HepG2 (cell line): Measurements from ENCODE around the gene L3MBTL4. TPM values are rescaled to one million over a fixed set of nuclear protein-coding genes. Genes with fewer than 3 reads are reported as not detected.

Experiments
- ATAC-seq: fragments of 200-7000 bp; cut with Tn5 transposase; 3 replicates; pipeline ENCODE4 v1.9.1; 2020; ENCODE audit warnings: mild to moderate bottlenecking, moderate library complexity
- BruUV-seq: library from RNA; stranded (reverse); fragments of 400-500 nt; replicated peaks from 2 replicates; lab custom pipeline; 2021; lab: Mats Ljungman, UMichigan
- CTCF ChIA-PET: fragments of 300-600 bp; formaldehyde crosslinking; extraction: SDS; loops from one replicate; lab custom pipeline; 2021; ENCODE audit warnings: low total read pairs, inconsistent platforms, low intra/inter-chr PET ratio; lab: Yijun Ruan, JAX
- POLR2A ChIA-PET: fragments of 350-600 bp; sonication (Branson Sonifier 250); formaldehyde crosslinking; loops from one replicate; lab custom pipeline; 2020; ENCODE audit warnings: antibody characterized with exemption, inconsistent platforms; lab: Yijun Ruan, JAX
- DNase-seq: peaks from one replicate; pipeline ENCODE4 v3.0.0-alpha.2; 2015; ENCODE audit warnings: low spot score
- FAIRE-seq: peaks from 3 replicates; lab custom pipeline; 2011; peaks lifted over from hg19 to GRCh38; lab: Jason Lieb, UNC
- H2AFZ ChIP-seq: one replicate; pipeline ENCODE4 v1.6.1; 2011; ENCODE audit warnings: low read length, inconsistent platforms
- H3K27ac ChIP-seq: fragments of 300-600 bp; 3 replicates; pipeline ENCODE4 v1.8.0; 2011; ENCODE audit warnings: mixed run types, mild to moderate bottlenecking, mixed read lengths, low read length, inconsistent platforms; ENCODE audit not compliant: insufficient read depth; ENCODE audit errors: extremely low read length
- H3K27me3 ChIP-seq, 2 experiments: fragments of 200-600 bp in 1 of 2; 2 replicates in 1 of 2; 3 replicates in 1 of 2; pipeline versions ENCODE4 v1.6.0 to v1.8.0; 2011; ENCODE audit warnings: low read length in 2 of 2, mild to moderate bottlenecking in 2 of 2, moderate library complexity in 2 of 2, inconsistent platforms in 1 of 2; ENCODE audit not compliant: insufficient read depth in 2 of 2, control insufficient read depth in 1 of 2
- H3K36me3 ChIP-seq, 2 experiments: fragments of 200-600 bp in 1 of 2; replicated peaks in 1 of 2; 2 replicates in 1 of 2; 3 replicates in 1 of 2; pipeline versions ENCODE4 v1.5.1 to v1.8.0; 2011; ENCODE audit warnings: low read length in 2 of 2, inconsistent platforms in 1 of 2; ENCODE audit not compliant: insufficient read depth in 2 of 2, control insufficient read depth in 1 of 2
- H3K4me1 ChIP-seq: 2 replicates; pipeline ENCODE4 v1.5.1; 2012; ENCODE audit warnings: low read length, inconsistent platforms; ENCODE audit not compliant: insufficient read depth
- H3K4me2 ChIP-seq: 2 replicates; pipeline ENCODE4 v1.6.0; 2011; ENCODE audit warnings: low read depth, low read length, inconsistent platforms
- H3K4me3 ChIP-seq, 3 experiments: fragments of 200-600 bp in 1 of 3; sonication (generic), shearing (Covaris generic) in 1 of 3; replicated peaks in 1 of 3; 2 replicates each; pipeline ENCODE4 v1.5.1; 2011 to 2016; ENCODE audit warnings: low read length in 3 of 3, inconsistent platforms in 2 of 3, low read depth in 2 of 3, mild to moderate bottlenecking in 2 of 3, control low read depth in 1 of 3, mixed read lengths in 1 of 3; ENCODE audit not compliant: insufficient read depth in 1 of 3
- H3K79me2 ChIP-seq: one replicate; pipeline ENCODE4 v1.6.1; 2011; ENCODE audit warnings: low read length, inconsistent platforms; ENCODE audit not compliant: insufficient read depth
- H3K9ac ChIP-seq: 2 replicates; pipeline ENCODE4 v1.6.0; 2011; ENCODE audit warnings: mild to moderate bottlenecking, low read depth, low read length, inconsistent platforms; ENCODE audit not compliant: insufficient read depth
- H3K9me3 ChIP-seq: 2 replicates; pipeline ENCODE4 v1.5.1; 2012; ENCODE audit warnings: mild to moderate bottlenecking, low read length
- H4K20me1 ChIP-seq: 2 replicates; pipeline ENCODE4 v1.6.0; 2011; ENCODE audit warnings: inconsistent platforms, mild to moderate bottlenecking, low read length, moderate library complexity; ENCODE audit not compliant: insufficient read depth
- EHMT2 ChIP-seq: fragments of 200-600 bp; sonication (generic); IDR thresholded peaks from 2 replicates; pipeline ENCODE4 v1.7.0; 2017; ENCODE audit warnings: antibody characterized with exemption, low read depth, low read length, borderline replicate concordance
- HIVEP1 ChIP-seq: sonication (generic); formaldehyde crosslinking; IDR thresholded peaks from 2 replicates; pipeline ENCODE4 v1.4.0; 2020; ENCODE audit warnings: mild to moderate bottlenecking, missing genetic modification reagents
- NR2F6 ChIP-seq, 2 experiments: IDR thresholded peaks; 2 replicates each; pipeline ENCODE4 v1.6.1; 2016; ENCODE audit warnings: antibody characterized with exemption in 1 of 2, mild to moderate bottlenecking in 1 of 2
- PBX2 ChIP-seq: IDR thresholded peaks from 2 replicates; pipeline ENCODE4 v1.6.1; 2016; ENCODE audit warnings: control low read depth
- PRDM4 ChIP-seq: sonication (generic); formaldehyde crosslinking; IDR thresholded peaks from 2 replicates; pipeline ENCODE4 v1.9.0; 2021; ENCODE audit warnings: missing genetic modification reagents, borderline replicate concordance
- SNAI1 ChIP-seq: sonication (generic); formaldehyde crosslinking; IDR thresholded peaks from 2 replicates; pipeline ENCODE4 v1.5.0; 2020; ENCODE audit warnings: mild to moderate bottlenecking, missing genetic modification reagents, borderline replicate concordance
- TIGD3 ChIP-seq: sonication (generic); formaldehyde crosslinking; IDR thresholded peaks from 2 replicates; pipeline ENCODE4 v1.5.1; 2020; ENCODE audit warnings: mild to moderate bottlenecking, missing genetic modification reagents, borderline replicate concordance
- ZNF446 ChIP-seq: sonication (generic); formaldehyde crosslinking; IDR thresholded peaks from 2 replicates; pipeline ENCODE4 v1.5.0; 2020; ENCODE audit warnings: mild to moderate bottlenecking, missing genetic modification reagents
- ZNF784 ChIP-seq: sonication (generic); formaldehyde crosslinking; IDR thresholded peaks from 2 replicates; pipeline ENCODE4 v1.5.1; 2020; ENCODE audit warnings: missing genetic modification reagents, mild to moderate bottlenecking, borderline replicate concordance
- WGBS: methylation state at CpG from one replicate; pipeline ENCODE4 v1.1.6; 2017; ENCODE audit warnings: low lambda C conversion rate; 5-methylcytosine and 5-hydroxymethylcytosine counted together
- in situ Hi-C: cut with HindIII; loops from 2 replicates; pipeline ENCODE4 v1.10.0; 2017; ENCODE audit warnings: low pct_unique_long_range_greater_than_20kb; ENCODE audit not compliant: extremely low pct_ligation_motif_present
- intact Hi-C: fragments of 100-400 bp; cut with micrococcal nuclease; formaldehyde crosslinking; loops from one replicate; pipeline ENCODE4 v1.10.0; 2022; ENCODE audit not compliant: unreplicated experiment
- polyA plus RNA-seq, 8 experiments: library from polyadenylated mRNA; depleted of rRNA in 3 of 8; stranded (reverse) in 7 of 8; unstranded in 1 of 8; fragments of >200 nt; fragmentation: Illumina TruSeq in 4 of 8; extraction: Trizol in 4 of 8; gene quantifications; 2 replicates each; pipeline versions ENCODE4 v1.2.1 to v1.2.3, GENCODE V29; 2011 to 2016; ENCODE audit warnings: low read depth in 4 of 8, missing spikeins in 1 of 8, mixed read lengths in 1 of 8; ENCODE audit not compliant: insufficient read depth in 1 of 8
- total RNA-seq, 5 experiments: library from RNA; depleted of rRNA; stranded (reverse); fragments of >200 nt; fragmentation: Illumina TruSeq; extraction: Trizol; gene quantifications; 2 replicates each; pipeline ENCODE4 v1.2.3, GENCODE V29; 2016; ENCODE audit warnings: low read depth in 1 of 5

The L3MBTL4 gene
- total and polyA plus RNA-seq, 2 of the 13 experiments (the other 11 are each of a cell fraction or from before 2014, with no cell fraction given), result 10.8 to 13.3 TPM

GRCh38 chr18:6248017-6248416 lies 166.7 kb downstream of the L3MBTL4 start:
- POLR2A ChIA-PET, result no interaction called here
- WGBS, result 86% methylated on average over 2 of the region's 2 CpGs
- TF ChIP-seq ZNF784 (CRISPR knock-in tag) (no peak), HIVEP1 (CRISPR knock-in tag) (no peak), PRDM4 (CRISPR knock-in tag) (no peak), TIGD3 (CRISPR knock-in tag) (no peak), ZNF446 (CRISPR knock-in tag) (no peak), EHMT2 (no peak), PBX2 (no peak), NR2F6 (IDR thresholded peaks at IDR 0.05) (no peak), NR2F6 (CRISPR knock-in tag; IDR thresholded peaks at IDR 0.05) (no peak), SNAI1 (no peak)
- no peak overlapping the region for H2AFZ ChIP-seq
- FAIRE-seq (no peak), DNase-seq (no peak), ATAC-seq (no peak)
- H3K79me2 ChIP-seq, result no peaks in the 10 kb centered on the region
- no TSS peak for BruUV-seq
- intact Hi-C loops (no loop called here), in situ Hi-C loops (no loop called here)
- H3K36me3 ChIP-seq, result 0 out of 5 replicates have a peak, but pooled peaks cover 0 to 5% of the 10 kb centered on the region in 2 experiments
- H3K4me1 ChIP-seq, result no peaks in the 10 kb centered on the region
- no peaks in the 10 kb centered on the region for H4K20me1 ChIP-seq
- H3K9me3 ChIP-seq, result no peaks in the 10 kb centered on the region
- H3K27me3 ChIP-seq, result no peaks in the 10 kb centered on the region
- H3K9ac ChIP-seq, result no peak overlapping the region
- H3K4me2 ChIP-seq, result no peak overlapping the region
- H3K4me3 ChIP-seq, result no peak overlapping the region
- CTCF ChIA-PET, result no interaction called here
- H3K27ac ChIP-seq, result no peak overlapping the region
